GM19328 (cell line): ENCODE data around the gene SLC66A2.
"Not testable (repeated sequence)": the region's sequence is repeated elsewhere in the genome, so short reads cannot be mapped to it uniquely, and the experiment has no call there.

Experiments
- ATAC-seq: cut with Tn5 transposase; IDR thresholded peaks from one replicate; pipeline ENCODE4 v1.9.1; 2021; ENCODE audit warnings: mild to moderate bottlenecking, moderate library complexity; ENCODE audit not compliant: unreplicated experiment

Gene SLC66A2

DNA sequence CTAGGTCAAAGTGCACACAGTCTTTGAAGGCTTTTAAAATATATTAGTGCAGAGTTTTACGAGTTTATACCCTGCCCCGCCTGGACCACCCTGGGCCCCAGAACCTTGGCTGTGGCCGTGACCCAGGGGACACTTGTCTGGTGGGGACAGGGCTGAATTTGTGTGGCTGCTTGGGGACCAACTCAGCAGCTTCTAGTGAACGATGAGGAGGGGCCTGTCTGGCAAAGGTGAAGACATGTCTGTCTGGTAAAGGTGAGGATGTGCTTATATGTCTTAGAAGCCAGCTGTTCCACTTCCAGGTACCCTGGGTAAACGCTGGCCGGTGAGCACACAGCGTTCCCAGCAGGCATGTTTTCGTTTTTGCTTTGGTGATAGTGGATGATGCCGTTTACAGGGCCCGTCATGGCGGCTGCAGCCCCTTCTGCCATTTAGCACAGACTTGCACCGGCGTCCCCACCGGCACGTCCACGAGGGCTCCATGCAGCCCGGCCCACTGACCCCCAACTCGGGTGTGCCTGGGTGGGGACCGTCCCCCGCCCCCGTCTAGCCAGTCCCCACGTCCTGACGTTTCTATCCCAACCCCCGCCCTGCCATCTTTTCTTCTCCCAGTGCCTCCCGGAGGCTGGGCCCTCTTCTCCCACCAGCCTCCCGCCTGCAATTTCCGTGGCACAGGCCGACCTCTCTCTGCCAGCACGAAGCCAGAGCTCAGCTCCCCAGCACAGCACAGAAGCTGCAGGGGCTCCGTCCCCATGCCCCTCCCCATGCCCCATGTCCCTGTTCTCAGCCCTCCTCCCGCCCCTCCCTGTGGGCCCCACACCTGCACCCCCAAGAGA lies 67.8 kb downstream of the SLC66A2 start:
- ATAC-seq: no peak

- ATAC-seq: no peak
These were observed 68.8 kb downstream of the SLC66A2 start for GRCh38 chr18:79882522-79883241.

GRCh38 chr18:79881695-79882094 lies 69.8 kb downstream of the SLC66A2 start:
- ATAC-seq: no peak

- no peak for ATAC-seq
These were observed 71.9 kb downstream of the SLC66A2 start for GRCh38 chr18:79879566-79879965.

DNA sequence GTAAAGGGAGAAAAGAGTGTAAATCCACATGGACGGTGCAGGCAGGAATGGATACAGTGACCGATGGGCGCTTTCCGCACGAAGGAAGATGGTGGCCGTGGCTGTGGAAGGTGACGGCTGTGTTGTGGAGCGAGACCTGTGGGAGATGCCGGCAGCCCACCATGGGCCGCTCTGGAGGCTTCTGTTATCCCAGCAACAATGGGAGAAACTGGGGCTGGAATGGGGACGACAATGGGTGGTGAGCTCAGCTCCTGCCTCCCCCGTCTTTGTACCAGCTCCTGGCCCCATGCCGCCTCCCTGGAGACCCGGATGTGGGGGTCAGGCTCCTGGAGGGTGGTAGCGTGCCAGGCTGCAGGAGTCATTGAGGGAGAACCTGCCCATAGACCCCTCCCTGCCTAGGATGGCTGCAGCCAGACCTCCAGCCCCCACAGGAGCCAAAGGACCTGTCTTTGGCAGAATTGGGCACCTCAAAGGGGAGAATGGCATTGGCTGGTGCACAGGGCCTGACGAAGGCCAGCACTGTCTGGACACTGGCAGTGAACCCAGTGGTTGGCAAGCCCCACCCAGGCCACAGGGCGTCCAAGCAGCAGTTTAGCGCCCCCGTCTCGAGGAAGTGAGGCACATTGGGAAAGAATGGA lies 72.6 kb downstream of the SLC66A2 start:
- ATAC-seq: no peak

DNA sequence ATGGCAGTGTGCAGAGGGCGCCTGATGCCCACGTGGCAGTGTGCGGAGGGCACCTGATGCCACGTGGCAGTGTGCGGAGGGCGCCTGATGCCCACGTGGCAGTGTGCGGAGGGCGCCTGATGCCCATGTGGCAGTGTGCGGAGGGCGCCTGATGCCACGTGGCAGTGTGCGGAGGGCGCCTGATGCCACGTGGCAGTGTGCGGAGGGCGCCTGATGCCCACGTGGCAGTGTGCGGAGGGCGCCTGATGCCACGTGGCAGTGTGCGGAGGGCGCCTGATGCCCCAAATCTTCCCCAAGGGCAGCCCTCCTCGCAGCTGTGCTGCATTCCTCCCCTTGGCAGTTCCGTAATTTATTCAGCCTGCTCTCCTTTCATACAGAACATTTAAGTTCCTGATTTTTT lies 73.2 kb downstream of the SLC66A2 start:
- not testable (repeated sequence) for ATAC-seq

- no peak for ATAC-seq
These were observed 74.0 kb downstream of the SLC66A2 start for GRCh38 chr18:79877163-79878091.

GRCh38 chr18:79876497-79876896 lies 75.0 kb downstream of the SLC66A2 start:
- ATAC-seq: no peak

- ATAC-seq: no peak
These were observed 75.5 kb downstream of the SLC66A2 start for GRCh38 chr18:79875931-79876461.

DNA sequence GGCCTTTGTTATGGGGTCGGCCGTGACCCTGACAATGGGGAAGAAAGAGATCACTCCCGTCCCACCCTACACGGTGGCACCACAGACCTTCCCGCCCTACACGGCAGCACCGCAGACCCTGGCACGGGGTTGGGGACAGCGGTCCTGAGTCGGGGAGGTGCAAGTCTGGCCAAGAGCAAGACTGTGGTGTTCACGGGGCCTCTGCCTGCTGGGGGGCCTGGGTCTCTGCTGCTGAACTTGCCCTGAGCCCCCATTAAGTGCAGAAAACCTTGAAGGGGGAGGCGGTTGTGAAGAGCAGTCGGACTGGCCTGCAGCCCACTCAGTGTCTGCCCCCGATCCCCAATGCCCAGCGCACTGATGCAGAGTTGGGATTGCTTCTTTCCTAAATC lies 75.9 kb downstream of the SLC66A2 start:
- no peak for ATAC-seq

- ATAC-seq: no peak
These were observed 76.6 kb downstream of the SLC66A2 start for GRCh38 chr18:79874553-79875530.

GRCh38 chr18:79873449-79874110 lies 77.9 kb downstream of the SLC66A2 start:
- ATAC-seq: no peak

DNA sequence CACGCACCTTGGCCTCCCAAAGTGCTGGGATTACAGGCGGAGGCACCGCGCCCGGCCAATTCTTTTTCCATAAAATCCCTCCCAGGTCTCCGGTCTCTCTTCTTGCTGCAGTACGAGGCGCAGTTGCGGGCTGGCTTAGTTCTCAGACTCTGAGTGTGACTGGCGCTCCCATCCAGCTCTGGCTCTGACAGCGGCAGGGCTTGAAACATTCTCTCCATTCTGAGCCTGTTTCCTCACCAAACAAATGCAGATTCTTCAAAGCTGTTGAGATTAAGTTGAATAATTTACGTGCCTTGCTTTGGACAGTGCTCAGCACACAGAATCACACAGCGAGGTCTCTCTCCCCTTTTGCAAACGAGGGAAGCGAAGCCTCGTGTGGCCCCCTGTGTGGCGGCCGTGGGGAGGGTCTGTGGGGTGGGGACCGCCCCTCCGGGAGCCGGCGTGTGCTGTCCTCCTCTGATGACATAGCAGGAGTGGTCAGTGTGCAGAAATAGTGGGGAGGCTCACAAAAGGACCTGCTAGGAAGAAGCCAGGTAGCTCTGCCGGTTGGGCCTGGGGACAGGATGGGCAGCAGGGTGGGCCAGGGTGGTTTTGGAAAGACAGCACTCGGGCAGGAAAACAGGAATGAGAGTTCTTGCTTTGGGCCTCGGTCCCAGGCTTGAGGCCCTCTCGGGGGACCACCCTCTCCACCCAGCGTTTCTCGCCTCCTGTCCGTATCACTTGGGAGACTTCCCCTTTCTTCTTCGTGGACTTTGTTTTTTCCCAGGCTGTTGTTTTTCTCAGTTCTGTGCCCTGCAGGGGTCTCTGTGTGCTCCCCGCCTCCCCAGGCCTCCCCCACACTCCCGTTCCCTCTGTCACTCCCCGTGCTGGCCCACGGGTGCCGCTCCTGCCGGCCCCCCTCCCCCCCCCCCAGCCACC lies 78.7 kb downstream of the SLC66A2 start:
- ATAC-seq: no peak

DNA sequence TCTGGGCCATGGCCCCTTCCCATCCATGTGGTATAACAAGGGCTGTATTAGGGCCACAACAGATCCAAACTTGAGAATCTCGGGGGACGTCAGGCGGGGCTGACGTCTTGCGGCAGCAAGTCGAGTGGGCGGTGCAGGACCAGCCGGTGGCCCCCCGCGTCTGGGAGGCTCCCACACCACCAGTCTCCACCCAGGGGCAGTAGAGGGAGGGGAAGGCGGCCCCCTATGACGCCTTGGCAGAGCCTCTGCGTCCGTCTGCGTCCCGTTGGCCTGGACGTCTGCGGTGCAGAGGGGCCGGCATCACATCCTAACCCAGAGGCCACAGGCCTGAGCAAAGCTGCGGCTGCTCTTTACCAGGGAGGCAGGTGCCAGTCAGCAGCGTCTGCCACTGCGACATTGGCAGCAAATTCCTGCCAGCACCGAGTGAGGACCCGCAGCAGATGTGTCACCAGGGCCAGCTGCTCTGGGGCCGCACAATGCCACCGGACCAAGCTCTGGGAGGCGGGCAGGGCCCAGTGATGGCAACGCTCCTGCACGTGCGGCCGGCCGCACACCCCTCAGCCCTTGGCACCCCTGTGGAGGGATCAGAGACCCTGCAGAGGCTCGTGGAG lies 79.9 kb downstream of the SLC66A2 start:
- ATAC-seq: no peak

DNA sequence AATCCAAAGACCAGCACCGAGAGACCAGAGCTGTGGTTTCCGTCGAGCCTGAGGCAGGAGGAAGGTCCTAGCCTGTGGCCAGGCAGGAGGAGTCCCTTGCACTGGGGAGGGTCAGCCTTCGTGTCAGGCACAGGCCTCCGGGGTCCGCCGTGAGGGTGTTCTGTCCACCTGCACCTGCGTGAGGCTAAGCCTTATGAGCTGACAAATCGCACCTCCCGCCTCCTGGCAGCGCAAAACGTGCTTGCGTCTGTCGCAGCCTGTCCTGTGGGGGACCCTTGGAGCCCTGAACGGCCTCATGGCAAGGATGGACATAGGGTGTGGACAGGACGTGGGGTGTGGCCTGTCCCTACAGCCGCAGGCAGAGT lies 80.4 kb downstream of the SLC66A2 start:
- no peak for ATAC-seq

- no peak for ATAC-seq
These were observed 81.0 kb downstream of the SLC66A2 start for GRCh38 chr18:79870301-79871025.
